Calu3 (cell line): ENCODE results near the gene PRKCZ. TPM values are rescaled to one million over a fixed set of nuclear protein-coding genes. Genes with fewer than 3 reads are reported as not detected.

Source experiments
- BruUV-seq: library from RNA; stranded (reverse); fragments of 400-500 nt; replicated peaks from 2 replicates; lab custom pipeline; 2021; lab: Mats Ljungman, UMichigan
- CTCF ChIA-PET: fragments of 300-600 bp; sonication (Branson Sonifier 250); formaldehyde crosslinking; loops from one replicate; lab custom pipeline; 2022; ENCODE audit warnings: antibody characterized with exemption; lab: Charles Lee
- DNase-seq: peaks from one replicate; pipeline ENCODE4 v3.0.0; 2022
- H3K27ac Mint-ChIP-seq: one replicate; pipeline ENCODE4 v1.8.0; 2022; ENCODE audit warnings: mixed read lengths; ENCODE audit not compliant: unreplicated experiment
- H3K27me3 Mint-ChIP-seq: one replicate; pipeline ENCODE4 v1.8.0; 2022; ENCODE audit warnings: mixed read lengths; ENCODE audit not compliant: unreplicated experiment
- H3K36me3 Mint-ChIP-seq: one replicate; pipeline ENCODE4 v1.8.0; 2022; ENCODE audit warnings: mild to moderate bottlenecking, moderate library complexity, mixed read lengths; ENCODE audit not compliant: insufficient read depth, unreplicated experiment
- H3K4me1 Mint-ChIP-seq: one replicate; pipeline ENCODE4 v1.8.0; 2022; ENCODE audit warnings: mild to moderate bottlenecking, low read depth, mixed read lengths; ENCODE audit not compliant: unreplicated experiment
- H3K4me3 Mint-ChIP-seq: one replicate; pipeline ENCODE4 v1.8.0; 2022; ENCODE audit warnings: mild to moderate bottlenecking, low read depth, moderate library complexity, mixed read lengths; ENCODE audit not compliant: unreplicated experiment
- H3K9me3 Mint-ChIP-seq: one replicate; pipeline ENCODE4 v1.8.0; 2022; ENCODE audit warnings: low read depth, mixed read lengths; ENCODE audit not compliant: unreplicated experiment
- intact Hi-C: fragments of 100-400 bp; cut with micrococcal nuclease; formaldehyde crosslinking; loops from one replicate; pipeline ENCODE4 v1.10.0; 2022; ENCODE audit not compliant: unreplicated experiment
- total RNA-seq: library from RNA; stranded (reverse); gene quantifications from 2 replicates; pipeline ENCODE4 v1.2.3, GENCODE V29; 2022
- TF ChIP-seq, protein P1 (sequence below): fragments of 200-600 bp; IDR thresholded peaks from one replicate; pipeline ENCODE4 v1.8.0; 2022; ENCODE audit warnings: antibody characterized with exemption; ENCODE audit not compliant: unreplicated experiment

PRKCZ gene
- total RNA-seq, 1 experiment from 2014 or later: 26.0 TPM

- Mint-ChIP-seq H3K27ac (no peak overlapping the region), H3K27me3 (no peaks in the 10 kb centered on the region), H3K36me3 (peaks cover 8% of the 10 kb centered on the region), H3K4me3 (no peak overlapping the region), H3K4me1 (no peaks in the 10 kb centered on the region), H3K9me3 (no peaks in the 10 kb centered on the region)
- no TSS peak for BruUV-seq
- intact Hi-C loops: no loop called here
- CTCF ChIA-PET: no interaction called here
- no peak for DNase-seq
- TF ChIP-seq, protein P1, sequence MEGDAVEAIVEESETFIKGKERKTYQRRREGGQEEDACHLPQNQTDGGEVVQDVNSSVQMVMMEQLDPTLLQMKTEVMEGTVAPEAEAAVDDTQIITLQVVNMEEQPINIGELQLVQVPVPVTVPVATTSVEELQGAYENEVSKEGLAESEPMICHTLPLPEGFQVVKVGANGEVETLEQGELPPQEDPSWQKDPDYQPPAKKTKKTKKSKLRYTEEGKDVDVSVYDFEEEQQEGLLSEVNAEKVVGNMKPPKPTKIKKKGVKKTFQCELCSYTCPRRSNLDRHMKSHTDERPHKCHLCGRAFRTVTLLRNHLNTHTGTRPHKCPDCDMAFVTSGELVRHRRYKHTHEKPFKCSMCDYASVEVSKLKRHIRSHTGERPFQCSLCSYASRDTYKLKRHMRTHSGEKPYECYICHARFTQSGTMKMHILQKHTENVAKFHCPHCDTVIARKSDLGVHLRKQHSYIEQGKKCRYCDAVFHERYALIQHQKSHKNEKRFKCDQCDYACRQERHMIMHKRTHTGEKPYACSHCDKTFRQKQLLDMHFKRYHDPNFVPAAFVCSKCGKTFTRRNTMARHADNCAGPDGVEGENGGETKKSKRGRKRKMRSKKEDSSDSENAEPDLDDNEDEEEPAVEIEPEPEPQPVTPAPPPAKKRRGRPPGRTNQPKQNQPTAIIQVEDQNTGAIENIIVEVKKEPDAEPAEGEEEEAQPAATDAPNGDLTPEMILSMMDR: no peak
Measured at GRCh38 chr1:2104621-2105427, 54.6 kb downstream of the PRKCZ start.

- intact Hi-C loops: no loop called here
- TF ChIP-seq, protein P1: no peak
- no peaks in the 10 kb centered on the region for H3K4me1 Mint-ChIP-seq
- H3K4me3 Mint-ChIP-seq: no peak overlapping the region
- DNase-seq: no peak
- BruUV-seq: no TSS peak
- H3K27me3 Mint-ChIP-seq: no peaks in the 10 kb centered on the region
- H3K27ac Mint-ChIP-seq: no peak overlapping the region
- H3K9me3 Mint-ChIP-seq: no peaks in the 10 kb centered on the region
- CTCF ChIA-PET: no interaction called here
- peaks cover 8% of the 10 kb centered on the region for H3K36me3 Mint-ChIP-seq
Measured at GRCh38 chr1:2105781-2106524, 55.7 kb downstream of the PRKCZ start.

- no TSS peak for BruUV-seq
- TF ChIP-seq, protein P1: no peak
- intact Hi-C loops: no loop called here
- Mint-ChIP-seq H3K36me3 (peaks cover 8% of the 10 kb centered on the region), H3K4me3 (no peak overlapping the region), H3K27ac (no peak overlapping the region), H3K27me3 (no peaks in the 10 kb centered on the region), H3K4me1 (no peaks in the 10 kb centered on the region), H3K9me3 (no peaks in the 10 kb centered on the region)
- no peak for DNase-seq
- CTCF ChIA-PET: no interaction called here
Measured at GRCh38 chr1:2106659-2107405, 56.6 kb downstream of the PRKCZ start.

GRCh38 chr1:2107586-2108212 is 57.5 kb downstream of the PRKCZ start:
- TF ChIP-seq, protein P1: no peak
- DNase-seq: no peak
- H3K4me1 Mint-ChIP-seq: no peaks in the 10 kb centered on the region
- BruUV-seq: no TSS peak
- no peak overlapping the region for H3K4me3 Mint-ChIP-seq
- H3K27me3 Mint-ChIP-seq: no peaks in the 10 kb centered on the region
- no peaks in the 10 kb centered on the region for H3K9me3 Mint-ChIP-seq
- peaks cover 8% of the 10 kb centered on the region for H3K36me3 Mint-ChIP-seq
- CTCF ChIA-PET: no interaction called here
- intact Hi-C loops: no loop called here
- H3K27ac Mint-ChIP-seq: no peak overlapping the region
